ENCODE data around the gene EEF1AKMT1. TPM values are rescaled to one million over a fixed set of nuclear protein-coding genes. Genes with fewer than 3 reads are reported as not detected.

EEF1AKMT1 gene
- total and polyA plus RNA-seq, 10 of the 15 experiments (the other 5 are each of a cell fraction or from before 2014, with no cell fraction given) = 7.9 to 44.5 (median 11.0) TPM

DNA sequence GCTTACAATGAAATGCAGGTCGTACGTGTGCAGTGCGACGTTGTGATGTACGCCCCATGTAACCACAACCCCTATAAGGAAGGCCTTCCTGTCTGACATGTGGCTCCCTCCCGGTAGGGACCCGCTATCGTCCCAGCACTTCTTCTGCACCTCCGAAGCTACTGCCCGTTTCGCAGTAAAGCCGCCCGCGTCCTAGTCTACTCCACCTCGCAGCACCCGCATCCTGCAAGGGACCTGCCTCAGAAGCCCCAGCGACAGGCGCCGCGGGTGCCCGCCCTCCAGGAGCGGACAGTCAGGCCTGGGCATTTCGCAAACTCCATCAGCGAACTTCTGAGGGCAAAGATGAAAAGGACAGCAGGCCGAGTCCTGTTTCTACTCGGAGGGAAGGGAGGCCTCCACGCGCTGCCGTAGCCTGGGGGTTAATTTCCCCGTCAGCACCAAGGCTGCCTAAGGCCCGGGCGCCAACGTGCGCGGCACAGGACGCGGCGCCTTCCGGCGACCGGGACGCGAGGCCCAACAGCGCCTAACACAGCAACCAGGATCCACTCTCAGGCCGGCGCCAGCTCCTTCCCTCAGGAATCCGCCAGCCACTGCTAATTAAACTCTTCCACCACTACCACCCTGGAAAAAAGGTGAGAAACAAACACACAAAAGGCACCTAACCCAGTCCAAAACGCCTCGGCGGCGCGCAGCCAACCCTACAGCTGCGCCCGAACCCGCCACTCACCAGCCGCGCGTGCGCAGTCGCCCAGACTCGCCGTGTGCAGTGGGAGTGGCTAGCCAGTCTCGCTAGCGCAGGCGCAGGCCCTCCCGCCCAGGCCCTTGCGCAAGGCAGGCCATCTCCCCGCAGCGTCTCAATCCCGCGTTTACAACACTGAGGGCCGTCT lies at the start of gene EEF1AKMT1 (continued):
- TF ChIP-seq, protein P1, sequence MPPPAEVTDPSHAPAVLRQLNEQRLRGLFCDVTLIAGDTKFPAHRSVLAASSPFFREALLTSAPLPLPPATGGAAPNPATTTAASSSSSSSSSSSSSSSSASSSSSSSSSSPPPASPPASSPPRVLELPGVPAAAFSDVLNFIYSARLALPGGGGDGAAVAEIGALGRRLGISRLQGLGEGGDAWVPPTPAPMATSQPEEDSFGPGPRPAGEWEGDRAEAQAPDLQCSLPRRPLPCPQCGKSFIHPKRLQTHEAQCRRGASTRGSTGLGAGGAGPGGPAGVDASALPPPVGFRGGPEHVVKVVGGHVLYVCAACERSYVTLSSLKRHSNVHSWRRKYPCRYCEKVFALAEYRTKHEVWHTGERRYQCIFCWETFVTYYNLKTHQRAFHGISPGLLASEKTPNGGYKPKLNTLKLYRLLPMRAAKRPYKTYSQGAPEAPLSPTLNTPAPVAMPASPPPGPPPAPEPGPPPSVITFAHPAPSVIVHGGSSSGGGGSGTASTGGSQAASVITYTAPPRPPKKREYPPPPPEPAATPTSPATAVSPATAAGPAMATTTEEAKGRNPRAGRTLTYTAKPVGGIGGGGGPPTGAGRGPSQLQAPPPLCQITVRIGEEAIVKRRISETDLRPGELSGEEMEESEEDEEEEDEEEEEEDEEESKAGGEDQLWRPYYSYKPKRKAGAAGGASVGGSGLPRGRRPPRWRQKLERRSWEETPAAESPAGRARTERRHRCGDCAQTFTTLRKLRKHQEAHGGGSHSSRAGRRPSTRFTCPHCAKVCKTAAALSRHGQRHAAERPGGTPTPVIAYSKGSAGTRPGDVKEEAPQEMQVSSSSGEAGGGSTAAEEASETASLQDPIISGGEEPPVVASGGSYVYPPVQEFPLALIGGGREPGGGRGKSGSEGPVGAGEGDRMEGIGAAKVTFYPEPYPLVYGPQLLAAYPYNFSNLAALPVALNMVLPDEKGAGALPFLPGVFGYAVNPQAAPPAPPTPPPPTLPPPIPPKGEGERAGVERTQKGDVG (CRISPR knock-in tag; IDR thresholded peaks at IDR 0.05) = no peak
- TF ChIP-seq CBX3 (IDR thresholded peaks at IDR 0.05; ENCODE audit: borderline replicate concordance, low read depth) (no peak), EP300 (IDR thresholded peaks at IDR 0.05; ENCODE audit: borderline replicate concordance in 1 of 2, control insufficient read depth in 1 of 2, low read depth in 2 of 2, low read length in 2 of 2) (no peak), SMC3 (IDR thresholded peaks at IDR 0.05; ENCODE audit: borderline replicate concordance, low read length) (no peak), ATF7 (IDR thresholded peaks at IDR 0.05; ENCODE audit: low read depth) (no peak), RBBP5 (conservative IDR thresholded peaks at IDR 0.05) (no peak), ZNF274 (IDR thresholded peaks at IDR 0.05; ENCODE audit: insufficient read depth, insufficient read length) (no peak), GABPA (IDR thresholded peaks at IDR 0.05; ENCODE audit: low read depth) (0 out of 2 replicates have a peak, but pooled peaks have one; percentile 12), IKZF1 (conservative IDR thresholded peaks at IDR 0.05) (peak; percentile 98), POLR2AphosphoS5 (IDR thresholded peaks at IDR 0.05; ENCODE audit: low read length) (peak; percentile 84; the same call in 1 of the 2 replicates), CHD2 (IDR thresholded peaks at IDR 0.05; ENCODE audit: borderline replicate concordance, low read depth, low read length) (0 out of 2 replicates have a peak, but pooled peaks have one; percentile 7), SMARCA5 (IDR thresholded peaks at IDR 0.05) (no peak), MYB (IDR thresholded peaks at IDR 0.05; ENCODE audit: borderline replicate concordance, low read depth, low read length) (no peak), CREB1 (IDR thresholded peaks at IDR 0.05; ENCODE audit: low read depth) (peak; percentile 62), KLF5 (IDR thresholded peaks at IDR 0.05; ENCODE audit: partially characterized antibody) (peak; percentile 4), YBX1 (IDR thresholded peaks at IDR 0.05) (no peak)
- TF ChIP-seq, protein P2, sequence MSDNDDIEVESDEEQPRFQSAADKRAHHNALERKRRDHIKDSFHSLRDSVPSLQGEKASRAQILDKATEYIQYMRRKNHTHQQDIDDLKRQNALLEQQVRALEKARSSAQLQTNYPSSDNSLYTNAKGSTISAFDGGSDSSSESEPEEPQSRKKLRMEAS (IDR thresholded peaks at IDR 0.05; ENCODE audit: low read depth, low read length) = peak; percentile 64
- TF ChIP-seq, protein P3, sequence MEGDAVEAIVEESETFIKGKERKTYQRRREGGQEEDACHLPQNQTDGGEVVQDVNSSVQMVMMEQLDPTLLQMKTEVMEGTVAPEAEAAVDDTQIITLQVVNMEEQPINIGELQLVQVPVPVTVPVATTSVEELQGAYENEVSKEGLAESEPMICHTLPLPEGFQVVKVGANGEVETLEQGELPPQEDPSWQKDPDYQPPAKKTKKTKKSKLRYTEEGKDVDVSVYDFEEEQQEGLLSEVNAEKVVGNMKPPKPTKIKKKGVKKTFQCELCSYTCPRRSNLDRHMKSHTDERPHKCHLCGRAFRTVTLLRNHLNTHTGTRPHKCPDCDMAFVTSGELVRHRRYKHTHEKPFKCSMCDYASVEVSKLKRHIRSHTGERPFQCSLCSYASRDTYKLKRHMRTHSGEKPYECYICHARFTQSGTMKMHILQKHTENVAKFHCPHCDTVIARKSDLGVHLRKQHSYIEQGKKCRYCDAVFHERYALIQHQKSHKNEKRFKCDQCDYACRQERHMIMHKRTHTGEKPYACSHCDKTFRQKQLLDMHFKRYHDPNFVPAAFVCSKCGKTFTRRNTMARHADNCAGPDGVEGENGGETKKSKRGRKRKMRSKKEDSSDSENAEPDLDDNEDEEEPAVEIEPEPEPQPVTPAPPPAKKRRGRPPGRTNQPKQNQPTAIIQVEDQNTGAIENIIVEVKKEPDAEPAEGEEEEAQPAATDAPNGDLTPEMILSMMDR (IDR thresholded peaks at IDR 0.05 in 2 of 3, conservative IDR thresholded peaks at IDR 0.05 in 1 of 3; ENCODE audit: control insufficient read depth in 2 of 3, extremely low read depth in 1 of 3, insufficient read depth in 1 of 3, low read depth in 3 of 3, low read length in 3 of 3) = no peak
- TF ChIP-seq, protein P4, sequence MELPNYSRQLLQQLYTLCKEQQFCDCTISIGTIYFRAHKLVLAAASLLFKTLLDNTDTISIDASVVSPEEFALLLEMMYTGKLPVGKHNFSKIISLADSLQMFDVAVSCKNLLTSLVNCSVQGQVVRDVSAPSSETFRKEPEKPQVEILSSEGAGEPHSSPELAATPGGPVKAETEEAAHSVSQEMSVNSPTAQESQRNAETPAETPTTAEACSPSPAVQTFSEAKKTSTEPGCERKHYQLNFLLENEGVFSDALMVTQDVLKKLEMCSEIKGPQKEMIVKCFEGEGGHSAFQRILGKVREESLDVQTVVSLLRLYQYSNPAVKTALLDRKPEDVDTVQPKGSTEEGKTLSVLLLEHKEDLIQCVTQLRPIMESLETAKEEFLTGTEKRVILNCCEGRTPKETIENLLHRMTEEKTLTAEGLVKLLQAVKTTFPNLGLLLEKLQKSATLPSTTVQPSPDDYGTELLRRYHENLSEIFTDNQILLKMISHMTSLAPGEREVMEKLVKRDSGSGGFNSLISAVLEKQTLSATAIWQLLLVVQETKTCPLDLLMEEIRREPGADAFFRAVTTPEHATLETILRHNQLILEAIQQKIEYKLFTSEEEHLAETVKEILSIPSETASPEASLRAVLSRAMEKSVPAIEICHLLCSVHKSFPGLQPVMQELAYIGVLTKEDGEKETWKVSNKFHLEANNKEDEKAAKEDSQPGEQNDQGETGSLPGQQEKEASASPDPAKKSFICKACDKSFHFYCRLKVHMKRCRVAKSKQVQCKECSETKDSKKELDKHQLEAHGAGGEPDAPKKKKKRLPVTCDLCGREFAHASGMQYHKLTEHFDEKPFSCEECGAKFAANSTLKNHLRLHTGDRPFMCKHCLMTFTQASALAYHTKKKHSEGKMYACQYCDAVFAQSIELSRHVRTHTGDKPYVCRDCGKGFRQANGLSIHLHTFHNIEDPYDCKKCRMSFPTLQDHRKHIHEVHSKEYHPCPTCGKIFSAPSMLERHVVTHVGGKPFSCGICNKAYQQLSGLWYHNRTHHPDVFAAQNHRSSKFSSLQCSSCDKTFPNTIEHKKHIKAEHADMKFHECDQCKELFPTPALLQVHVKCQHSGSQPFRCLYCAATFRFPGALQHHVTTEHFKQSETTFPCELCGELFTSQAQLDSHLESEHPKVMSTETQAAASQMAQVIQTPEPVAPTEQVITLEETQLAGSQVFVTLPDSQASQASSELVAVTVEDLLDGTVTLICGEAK (IDR thresholded peaks at IDR 0.05; ENCODE audit: borderline replicate concordance) = 0 out of 2 replicates have a peak, but pooled peaks have one; percentile 18

Data from GM12878 (cell line).